Fibroblast of lung (primary cell): ENCODE data around the gene TIGD1. TPM values are rescaled to one million over a fixed set of nuclear protein-coding genes. Genes with fewer than 3 reads are reported as not detected.
A peak's percentile ranks its signal among the peaks of the same experiment; 100 is the strongest.

Source experiments
- DNase-seq, 2 donors: peaks; one replicate each; pipeline versions ENCODE4 v3.0.0 to v3.0.0-alpha.2; 2010; ENCODE audit warnings: low read depth in 2 of 2
- H2AFZ ChIP-seq: 2 replicates; pipeline ENCODE4 v1.5.1; 2012; ENCODE audit warnings: low read length, control low read depth, inconsistent platforms
- H3K27ac ChIP-seq: 2 replicates; pipeline ENCODE4 v1.5.1; 2011; ENCODE audit warnings: low read length, control low read depth; ENCODE audit not compliant: insufficient read depth
- H3K27me3 ChIP-seq: 2 replicates; pipeline ENCODE4 v1.5.1; 2011; ENCODE audit warnings: mild to moderate bottlenecking, low read length; ENCODE audit not compliant: control insufficient read depth, insufficient read depth
- H3K36me3 ChIP-seq: 2 replicates; pipeline ENCODE4 v1.5.1; 2011; ENCODE audit warnings: low read length; ENCODE audit not compliant: control insufficient read depth, insufficient read depth
- H3K4me1 ChIP-seq: 2 replicates; pipeline ENCODE4 v1.5.1; 2011; ENCODE audit warnings: low read length; ENCODE audit not compliant: control insufficient read depth, insufficient read depth; ENCODE audit errors: extremely low read depth
- H3K4me2 ChIP-seq: 2 replicates; pipeline ENCODE4 v1.5.1; 2011; ENCODE audit warnings: low read length, control low read depth; ENCODE audit not compliant: insufficient read depth; ENCODE audit errors: extremely low read depth
- H3K4me3 ChIP-seq, 4 experiments: fragments of 200-600 bp in 1 of 4; sonication (generic) in 1 of 4; replicated peaks in 1 of 4; 2 replicates each; pipeline ENCODE4 v1.5.1; 2011 to 2016; ENCODE audit warnings: low read length in 4 of 4, low read depth in 3 of 4, mild to moderate bottlenecking in 3 of 4, control low read depth in 2 of 4, inconsistent platforms in 1 of 4, mixed read lengths in 1 of 4; ENCODE audit not compliant: insufficient read depth in 1 of 4; ENCODE audit errors: control extremely low read depth in 1 of 4
- H3K79me2 ChIP-seq: 2 replicates; pipeline ENCODE4 v1.5.1; 2012; ENCODE audit warnings: mild to moderate bottlenecking, low read length, inconsistent platforms; ENCODE audit not compliant: control insufficient read depth, insufficient read depth
- H3K9ac ChIP-seq: 2 replicates; pipeline ENCODE4 v1.5.1; 2011; ENCODE audit warnings: mild to moderate bottlenecking, low read length, control low read depth; ENCODE audit not compliant: insufficient read depth
- H3K9me3 ChIP-seq: 2 replicates; pipeline ENCODE4 v1.5.1; 2012; ENCODE audit warnings: low read depth, low read length; ENCODE audit not compliant: control insufficient read depth, insufficient read depth
- H4K20me1 ChIP-seq: 2 replicates; pipeline ENCODE4 v1.5.1; 2011; ENCODE audit warnings: low read length; ENCODE audit not compliant: control insufficient read depth, insufficient read depth; ENCODE audit errors: extremely low read depth
- EZH2 ChIP-seq: IDR thresholded peaks from 2 replicates; pipeline ENCODE4 v1.5.1; 2012; ENCODE audit warnings: low read length, control low read depth, mild to moderate bottlenecking; ENCODE audit errors: missing control alignments
- polyA plus RNA-seq, 2 donors: library from polyadenylated mRNA; depleted of rRNA in 1 of 2; stranded (reverse) in 1 of 2; unstranded in 1 of 2; fragments of >200 nt; gene quantifications; 2 replicates each; pipeline ENCODE4 v1.2.1, GENCODE V29; 2011 to 2012; ENCODE audit warnings: missing spikeins in 1 of 2
- total RNA-seq: library from RNA; depleted of rRNA; stranded (reverse); fragments of >200 nt; gene quantifications from 2 replicates; pipeline ENCODE4 v1.2.1, GENCODE V29; 2014
- TF ChIP-seq, protein P1 (sequence below), 2 donors: IDR thresholded peaks in 1 of 2; conservative IDR thresholded peaks in 1 of 2; 1 replicate in 1 of 2; 2 replicates in 1 of 2; pipeline ENCODE4 v1.5.1; 2011 to 2012; ENCODE audit warnings: low read length in 2 of 2, control low read depth in 1 of 2, inconsistent platforms in 1 of 2, low read depth in 1 of 2, mild to moderate bottlenecking in 1 of 2

The TIGD1 gene
- total and polyA plus RNA-seq, 2 donors (not counting 1 experiment from before 2014, with no cell fraction given): 2.5 to 4.0 TPM

- Histone ChIP-seq H3K4me1 (no peaks in the 10 kb centered on the region), H3K4me2 (no peak overlapping the region), H3K79me2 (no peaks in the 10 kb centered on the region), H3K4me3 (no peak overlapping the region), H3K9me3 (no peaks in the 10 kb centered on the region), H3K36me3 (no peaks in the 10 kb centered on the region), H4K20me1 (no peaks in the 10 kb centered on the region), H3K27me3 (peaks cover 6% of the 10 kb centered on the region), H2AFZ (no peak overlapping the region), H3K9ac (no peak overlapping the region), H3K27ac (no peak overlapping the region)
- TF ChIP-seq EZH2: no peak
- TF ChIP-seq, protein P1, sequence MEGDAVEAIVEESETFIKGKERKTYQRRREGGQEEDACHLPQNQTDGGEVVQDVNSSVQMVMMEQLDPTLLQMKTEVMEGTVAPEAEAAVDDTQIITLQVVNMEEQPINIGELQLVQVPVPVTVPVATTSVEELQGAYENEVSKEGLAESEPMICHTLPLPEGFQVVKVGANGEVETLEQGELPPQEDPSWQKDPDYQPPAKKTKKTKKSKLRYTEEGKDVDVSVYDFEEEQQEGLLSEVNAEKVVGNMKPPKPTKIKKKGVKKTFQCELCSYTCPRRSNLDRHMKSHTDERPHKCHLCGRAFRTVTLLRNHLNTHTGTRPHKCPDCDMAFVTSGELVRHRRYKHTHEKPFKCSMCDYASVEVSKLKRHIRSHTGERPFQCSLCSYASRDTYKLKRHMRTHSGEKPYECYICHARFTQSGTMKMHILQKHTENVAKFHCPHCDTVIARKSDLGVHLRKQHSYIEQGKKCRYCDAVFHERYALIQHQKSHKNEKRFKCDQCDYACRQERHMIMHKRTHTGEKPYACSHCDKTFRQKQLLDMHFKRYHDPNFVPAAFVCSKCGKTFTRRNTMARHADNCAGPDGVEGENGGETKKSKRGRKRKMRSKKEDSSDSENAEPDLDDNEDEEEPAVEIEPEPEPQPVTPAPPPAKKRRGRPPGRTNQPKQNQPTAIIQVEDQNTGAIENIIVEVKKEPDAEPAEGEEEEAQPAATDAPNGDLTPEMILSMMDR (conservative IDR thresholded peaks at IDR 0.05 in 1 of 2, IDR thresholded peaks at IDR 0.05 in 1 of 2; ENCODE audit: low read depth in 1 of 2, low read length in 2 of 2): no peak
- DNase-seq: no peak
Observed at GRCh38 chr2:232538671-232539070, 11.7 kb downstream of the TIGD1 start.

- no peaks in the 10 kb centered on the region for H3K36me3 ChIP-seq
- H2AFZ ChIP-seq: no peak overlapping the region
- no peaks in the 10 kb centered on the region for H3K79me2 ChIP-seq
- no peaks in the 10 kb centered on the region for H3K4me1 ChIP-seq
- peaks cover 6% of the 10 kb centered on the region for H3K27me3 ChIP-seq
- H3K9ac ChIP-seq: no peak overlapping the region
- no peak for TF ChIP-seq EZH2
- TF ChIP-seq, protein P1 (conservative IDR thresholded peaks at IDR 0.05 in 1 of 2, IDR thresholded peaks at IDR 0.05 in 1 of 2; ENCODE audit: low read depth in 1 of 2, low read length in 2 of 2): no peak
- H3K27ac ChIP-seq: no peak overlapping the region
- H3K9me3 ChIP-seq: no peaks in the 10 kb centered on the region
- H4K20me1 ChIP-seq: no peaks in the 10 kb centered on the region
- no peak overlapping the region for H3K4me2 ChIP-seq
- no peak overlapping the region for H3K4me3 ChIP-seq
- no peak for DNase-seq
Observed at GRCh38 chr2:232537499-232537898, 12.9 kb downstream of the TIGD1 start.

DNA sequence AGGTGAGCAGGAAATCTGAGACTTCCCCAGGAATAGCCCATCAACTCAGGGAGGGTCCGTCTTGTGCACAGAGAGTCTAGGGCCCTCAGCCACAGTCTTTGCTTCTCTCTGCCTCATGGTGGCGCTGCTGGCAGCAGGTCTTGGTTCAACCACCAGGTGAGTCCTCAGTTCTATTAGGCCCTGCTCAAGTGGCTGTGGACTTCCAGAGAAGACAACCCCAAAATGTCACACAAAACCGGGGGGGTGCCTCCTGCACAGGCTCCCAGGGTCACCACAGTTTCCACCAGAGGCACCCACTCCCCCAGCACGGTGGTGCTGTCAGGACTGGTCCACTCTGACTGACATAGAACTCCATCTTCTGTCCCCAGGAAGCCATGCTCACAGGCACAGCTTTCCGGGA, 13.3 kb downstream of the TIGD1 start:
- Histone ChIP-seq H3K9me3 (no peaks in the 10 kb centered on the region), H3K27ac (no peak overlapping the region), H3K36me3 (no peaks in the 10 kb centered on the region), H3K4me1 (no peaks in the 10 kb centered on the region), H2AFZ (no peak overlapping the region), H3K4me3 (no peak overlapping the region), H3K9ac (no peak overlapping the region), H3K4me2 (no peak overlapping the region), H3K27me3 (peaks cover 6% of the 10 kb centered on the region), H4K20me1 (no peaks in the 10 kb centered on the region), H3K79me2 (no peaks in the 10 kb centered on the region)
- TF ChIP-seq, protein P1 (conservative IDR thresholded peaks at IDR 0.05 in 1 of 2, IDR thresholded peaks at IDR 0.05 in 1 of 2; ENCODE audit: low read depth in 1 of 2, low read length in 2 of 2): peak in 1 of 2 donors; percentile 31
- TF ChIP-seq EZH2: no peak
- DNase-seq: no peak
